Measurements from ENCODE around the gene REV1.
"Not testable (repeated sequence)": the region's sequence is repeated elsewhere in the genome, so short reads cannot be mapped to it uniquely, and the experiment has no call there.

Gene REV1

GRCh38 chr2:99399795-99400194 lies 90.0 kb downstream of the REV1 start:
- no peak for DNase-seq

- DNase-seq, result no peak
Observed at GRCh38 chr2:99399063-99399462, 90.8 kb downstream of the REV1 start.

GRCh38 chr2:99398303-99398702 lies 91.5 kb downstream of the REV1 start:
- DNase-seq, result no peak

GRCh38 chr2:99397266-99397920 lies 92.4 kb downstream of the REV1 start:
- no peak for DNase-seq

GRCh38 chr2:99395589-99396130 lies 94.2 kb downstream of the REV1 start:
- DNase-seq, result no peak

GRCh38 chr2:99389946-99390345 lies 99.9 kb downstream of the REV1 start:
- DNase-seq, result no peak

- no peak for DNase-seq
Observed at GRCh38 chr2:99389371-99389770, 100.4 kb downstream of the REV1 start.

- DNase-seq, result no peak
Observed at GRCh38 chr2:99388892-99389291, 100.9 kb downstream of the REV1 start.

- DNase-seq, result no peak
Observed at GRCh38 chr2:99386011-99386410, 103.8 kb downstream of the REV1 start.

GRCh38 chr2:99382143-99382542 lies 107.7 kb downstream of the REV1 start:
- no peak for DNase-seq

GRCh38 chr2:99380376-99381010 lies 109.3 kb downstream of the REV1 start:
- DNase-seq, result no peak

- DNase-seq, result no peak
Observed at GRCh38 chr2:99377879-99378278, 111.9 kb downstream of the REV1 start.

GRCh38 chr2:99376254-99376864 lies 113.5 kb downstream of the REV1 start:
- DNase-seq, result no peak

GRCh38 chr2:99374747-99375146 lies 115.1 kb downstream of the REV1 start:
- DNase-seq, result no peak

- no peak for DNase-seq
Observed at GRCh38 chr2:99373144-99373543, 116.7 kb downstream of the REV1 start.

- not testable (repeated sequence) for DNase-seq
Observed at GRCh38 chr2:99368854-99369253, 121.0 kb downstream of the REV1 start.

- no peak for DNase-seq
Observed at GRCh38 chr2:99365661-99366060, 124.2 kb downstream of the REV1 start.

- DNase-seq, result no peak
Observed at GRCh38 chr2:99356853-99357252, 133.0 kb downstream of the REV1 start.

- DNase-seq, result not testable (repeated sequence)
Observed at GRCh38 chr2:99354825-99355224, 135.0 kb downstream of the REV1 start.

- DNase-seq, result no peak
Observed at GRCh38 chr2:99354070-99354469, 135.7 kb downstream of the REV1 start.

All from DMS53 (cell line).